ENCODE measurements around the gene ARRDC4.
A peak's percentile ranks its signal among the peaks of the same experiment; 100 is the strongest.

The ARRDC4 gene, protein sequence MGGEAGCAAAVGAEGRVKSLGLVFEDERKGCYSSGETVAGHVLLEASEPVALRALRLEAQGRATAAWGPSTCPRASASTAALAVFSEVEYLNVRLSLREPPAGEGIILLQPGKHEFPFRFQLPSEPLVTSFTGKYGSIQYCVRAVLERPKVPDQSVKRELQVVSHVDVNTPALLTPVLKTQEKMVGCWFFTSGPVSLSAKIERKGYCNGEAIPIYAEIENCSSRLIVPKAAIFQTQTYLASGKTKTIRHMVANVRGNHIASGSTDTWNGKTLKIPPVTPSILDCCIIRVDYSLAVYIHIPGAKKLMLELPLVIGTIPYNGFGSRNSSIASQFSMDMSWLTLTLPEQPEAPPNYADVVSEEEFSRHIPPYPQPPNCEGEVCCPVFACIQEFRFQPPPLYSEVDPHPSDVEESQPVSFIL

DNA sequence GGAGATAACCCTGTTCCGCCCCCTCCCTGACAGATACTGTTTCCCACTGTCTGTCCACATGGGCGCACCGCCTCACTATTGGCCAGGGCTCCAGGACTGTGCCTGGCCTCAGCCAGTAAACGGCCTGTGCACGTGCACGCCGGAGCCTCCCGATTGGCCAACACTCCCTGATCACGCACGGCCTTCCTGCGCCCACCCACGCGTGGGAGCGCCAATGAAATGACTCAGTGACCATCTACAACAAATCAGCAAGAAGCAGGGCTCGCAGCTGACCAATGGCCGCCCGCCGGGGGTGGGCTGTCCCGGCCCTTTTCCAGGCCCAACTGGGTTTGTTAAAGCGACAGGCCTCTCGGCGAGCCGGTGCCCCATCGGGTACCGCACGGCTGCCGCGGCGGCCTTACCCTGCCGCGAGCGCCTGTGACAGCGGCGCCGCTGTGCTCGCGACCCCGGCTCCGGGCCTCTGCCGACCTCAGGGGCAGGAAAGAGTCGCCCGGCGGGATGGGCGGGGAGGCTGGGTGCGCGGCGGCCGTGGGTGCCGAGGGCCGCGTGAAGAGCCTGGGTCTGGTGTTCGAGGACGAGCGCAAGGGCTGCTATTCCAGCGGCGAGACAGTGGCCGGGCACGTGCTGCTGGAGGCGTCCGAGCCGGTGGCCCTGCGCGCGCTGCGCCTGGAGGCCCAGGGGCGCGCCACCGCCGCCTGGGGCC lies at the start of gene ARRDC4:
Gene ARRDC4 (plus strand): TSS at position 340 of the 703 bp plus-strand sequence. CDS start 159 bp downstream, at position 499.
- peak; percentile 99 for DNase-seq

DNA sequence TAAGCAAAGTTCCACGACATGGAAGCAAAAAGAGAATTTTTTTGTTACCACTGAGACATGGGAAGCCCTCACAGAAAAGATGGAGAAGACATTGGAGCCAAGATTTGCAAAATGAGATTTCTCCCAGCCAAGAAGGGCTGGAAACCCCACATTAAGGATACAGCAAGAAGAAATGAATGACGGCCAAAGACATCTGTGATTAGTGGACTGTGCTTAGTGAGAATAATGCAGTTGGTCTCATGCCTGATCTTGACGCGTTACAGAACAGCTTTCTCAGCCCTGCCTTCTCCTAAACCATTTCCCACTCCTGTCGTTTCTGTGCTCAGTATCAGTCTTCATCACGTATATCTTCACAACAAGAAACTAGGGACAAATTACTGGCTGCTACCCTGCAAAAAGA lies 45.8 kb upstream of the ARRDC4 start:
- no peak for DNase-seq

DNA sequence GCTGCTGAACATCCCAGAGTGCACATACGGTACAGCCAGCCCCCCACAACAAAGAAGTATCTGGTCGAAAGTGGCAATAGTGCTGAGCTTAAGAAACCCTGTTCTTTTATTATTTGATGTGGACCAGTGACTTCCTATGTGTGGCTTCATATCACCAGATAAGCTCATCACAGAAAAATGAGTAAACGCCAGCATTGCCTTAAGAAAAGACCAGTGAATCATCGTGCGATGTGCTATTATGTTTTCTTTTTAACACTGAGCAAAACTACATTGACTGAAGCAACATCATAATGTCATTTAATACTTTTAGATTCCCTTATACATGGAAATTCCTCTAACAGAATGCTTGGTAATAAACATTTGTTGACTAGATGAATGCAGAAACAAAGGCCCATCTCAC lies 45.2 kb upstream of the ARRDC4 start:
- DNase-seq = no peak

DNA sequence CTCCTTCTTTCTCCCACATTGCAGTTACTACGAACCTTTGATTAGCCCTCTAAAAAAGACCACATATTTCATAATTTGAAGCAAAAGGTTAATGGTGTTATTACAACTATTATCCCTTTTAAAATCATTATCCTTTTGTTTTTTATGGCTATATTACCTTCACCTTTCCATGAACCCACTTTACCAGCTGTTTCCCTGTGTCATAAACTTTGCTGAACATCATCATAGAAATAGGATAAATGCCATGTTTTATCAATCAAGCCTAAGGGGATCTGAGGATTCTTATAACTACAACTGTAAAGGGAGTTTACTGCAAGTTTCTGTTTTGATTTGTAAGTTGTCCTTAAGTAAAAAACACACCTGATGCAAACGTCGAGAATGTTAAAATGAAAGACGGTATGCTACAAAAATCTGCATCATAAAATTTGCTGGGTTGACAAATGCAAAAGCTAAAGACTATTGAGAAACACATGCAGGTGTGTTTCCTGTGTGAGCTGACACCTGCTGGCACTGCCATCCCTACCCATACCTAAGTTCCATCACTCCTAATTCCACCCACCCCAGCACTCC lies 39.1 kb upstream of the ARRDC4 start:
- no peak for DNase-seq

DNA sequence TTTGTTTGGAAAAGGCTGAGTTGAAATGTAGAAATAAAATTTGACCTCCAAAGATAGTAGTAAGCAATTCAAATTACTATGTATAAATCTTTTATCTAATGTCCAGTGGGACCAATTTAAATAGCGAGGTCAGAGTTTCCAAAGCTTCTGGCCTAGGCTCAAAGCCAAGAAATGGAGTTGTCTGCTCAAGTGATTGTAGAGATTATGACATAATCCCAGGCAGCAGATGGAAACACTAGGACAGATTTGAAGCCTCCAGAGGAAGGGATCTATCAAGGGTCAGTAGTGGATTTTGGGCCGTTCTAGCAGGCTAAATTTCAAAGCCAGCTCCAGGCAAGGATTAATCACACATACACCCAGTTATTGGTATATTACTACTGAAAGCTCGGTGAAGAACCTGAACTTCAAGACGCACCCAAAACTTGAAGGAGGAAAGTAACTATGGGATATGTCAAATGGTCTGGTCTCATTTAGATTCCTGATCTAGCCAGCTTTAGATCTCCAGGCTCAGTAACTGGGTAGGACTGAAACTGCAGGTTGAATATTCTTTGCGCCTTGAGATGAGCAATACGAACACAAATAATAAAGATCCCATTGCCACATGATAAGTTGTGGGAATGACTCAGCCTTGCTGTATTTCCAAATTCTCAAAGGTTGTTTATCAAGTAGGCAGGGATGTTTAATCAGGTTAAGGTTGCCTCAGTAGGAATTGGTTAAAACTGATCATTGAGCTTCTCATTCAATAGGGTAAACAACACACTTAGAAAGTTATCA lies 30.9 kb upstream of the ARRDC4 start:
- no peak for DNase-seq

DNA sequence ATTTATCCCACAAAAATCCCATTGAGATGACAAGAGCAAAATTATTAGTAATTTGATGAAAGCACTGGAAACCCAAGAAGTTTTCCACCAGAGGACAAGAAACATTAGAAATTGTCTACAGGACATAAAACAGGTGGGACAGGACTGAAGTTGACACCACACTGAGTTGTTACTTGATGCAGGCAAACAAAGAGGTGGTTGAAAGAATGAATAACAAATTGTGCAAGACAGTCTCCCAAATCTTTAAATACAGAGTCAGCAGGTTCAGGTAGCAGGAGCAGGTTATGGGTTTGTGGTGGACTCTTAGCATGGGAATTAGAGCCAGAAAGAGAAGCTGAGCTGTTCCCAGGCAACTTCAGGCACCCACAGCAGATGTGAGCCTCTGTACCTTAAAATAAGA lies 30.3 kb upstream of the ARRDC4 start:
- DNase-seq = no peak

DNA sequence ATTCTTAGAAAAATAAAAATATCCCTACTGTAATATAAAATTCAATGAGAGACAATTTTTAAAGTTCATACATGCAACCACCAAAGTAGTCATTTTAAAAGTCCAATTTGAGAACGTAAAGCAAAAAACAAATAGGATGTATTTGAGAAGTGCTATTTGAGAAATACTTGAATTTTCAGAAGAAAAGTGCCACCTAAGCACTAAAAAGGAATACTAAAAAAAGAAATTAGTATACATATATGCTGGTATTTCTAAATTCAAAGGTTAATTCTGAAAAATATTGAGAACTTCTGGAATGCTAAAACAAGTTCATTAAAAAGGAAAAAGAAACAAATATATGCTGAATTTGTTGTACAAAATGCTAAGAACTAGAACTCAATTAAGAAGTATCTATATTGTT lies 29.2 kb upstream of the ARRDC4 start:
- no peak for DNase-seq

DNA sequence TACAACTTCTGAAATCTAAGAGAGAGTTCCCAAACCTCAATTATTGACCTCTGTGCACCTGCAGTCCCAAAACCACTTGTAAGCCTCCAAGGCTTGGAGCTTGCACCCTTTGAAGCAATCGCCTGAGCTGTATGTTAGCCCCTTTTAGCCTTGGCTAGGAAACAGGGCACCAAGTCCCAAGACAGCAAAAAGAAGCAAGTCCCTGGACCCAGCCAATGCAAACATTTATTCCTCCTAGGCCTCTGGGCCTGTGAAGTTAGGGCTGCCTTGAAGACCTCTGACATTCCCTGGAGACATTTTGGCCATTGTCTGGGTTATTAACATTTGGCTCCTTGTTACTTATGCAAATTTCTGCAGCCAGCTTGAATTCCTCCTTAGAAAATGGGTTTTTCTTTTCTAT lies 26.9 kb upstream of the ARRDC4 start:
- DNase-seq = no peak

DNA sequence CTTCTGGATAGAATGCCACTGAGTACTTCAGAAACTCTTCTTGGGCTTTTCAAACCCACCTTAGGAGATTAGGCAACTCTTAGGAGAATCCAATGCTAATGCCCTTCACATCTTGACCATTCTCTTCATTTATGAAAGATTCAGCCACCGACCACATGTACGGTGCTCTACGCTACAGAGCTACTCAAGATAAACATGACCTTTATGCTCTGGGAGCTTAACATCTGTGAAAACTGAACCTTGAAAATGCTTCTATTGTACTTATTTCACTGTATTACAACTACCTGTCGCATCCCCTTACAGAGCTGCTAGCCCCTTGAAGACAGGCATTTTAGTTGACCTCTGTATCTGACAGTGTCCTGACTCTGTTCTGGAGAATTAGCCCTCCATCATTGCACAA lies 19.5 kb upstream of the ARRDC4 start:
- no peak for DNase-seq

DNA sequence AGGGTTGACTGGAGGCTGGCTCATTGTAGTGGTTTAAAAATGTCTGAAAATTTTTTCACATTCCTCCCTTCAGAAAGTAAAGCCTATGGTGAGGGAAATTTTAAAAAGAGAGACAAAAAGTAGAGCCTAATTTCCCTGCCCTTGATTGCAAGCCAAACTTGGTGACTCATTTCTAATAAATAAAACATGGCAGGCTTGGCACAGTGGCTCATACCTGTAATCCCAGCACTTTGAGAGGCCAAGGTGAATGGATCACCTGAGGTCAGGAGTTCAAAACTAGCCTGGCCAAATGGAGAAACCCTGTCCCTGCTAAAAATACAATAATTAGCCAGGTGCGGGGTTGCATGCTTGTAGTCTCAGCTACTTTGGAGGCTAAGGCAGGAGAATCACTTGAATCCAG lies 18.9 kb upstream of the ARRDC4 start:
- DNase-seq = no peak

DNA sequence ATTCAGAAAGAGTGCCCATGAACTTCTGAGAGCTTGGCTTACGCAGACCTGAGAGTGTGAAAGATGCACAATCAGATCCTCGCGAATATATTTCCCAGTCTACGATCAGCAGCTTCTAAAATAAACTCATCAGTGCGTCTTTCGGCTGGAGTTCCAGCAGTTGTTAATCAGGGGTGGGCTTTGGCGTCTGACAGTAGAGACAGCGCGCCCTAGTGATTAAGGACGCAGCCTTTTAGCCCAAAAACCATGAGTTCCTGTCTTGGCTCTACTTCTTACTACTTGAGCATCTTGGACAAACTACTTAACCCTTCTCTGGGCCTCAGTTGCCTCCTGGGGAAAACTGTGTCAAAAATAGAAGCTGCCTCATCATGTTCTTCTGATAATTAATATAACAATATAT lies 15.8 kb upstream of the ARRDC4 start:
- DNase-seq = no peak

DNA sequence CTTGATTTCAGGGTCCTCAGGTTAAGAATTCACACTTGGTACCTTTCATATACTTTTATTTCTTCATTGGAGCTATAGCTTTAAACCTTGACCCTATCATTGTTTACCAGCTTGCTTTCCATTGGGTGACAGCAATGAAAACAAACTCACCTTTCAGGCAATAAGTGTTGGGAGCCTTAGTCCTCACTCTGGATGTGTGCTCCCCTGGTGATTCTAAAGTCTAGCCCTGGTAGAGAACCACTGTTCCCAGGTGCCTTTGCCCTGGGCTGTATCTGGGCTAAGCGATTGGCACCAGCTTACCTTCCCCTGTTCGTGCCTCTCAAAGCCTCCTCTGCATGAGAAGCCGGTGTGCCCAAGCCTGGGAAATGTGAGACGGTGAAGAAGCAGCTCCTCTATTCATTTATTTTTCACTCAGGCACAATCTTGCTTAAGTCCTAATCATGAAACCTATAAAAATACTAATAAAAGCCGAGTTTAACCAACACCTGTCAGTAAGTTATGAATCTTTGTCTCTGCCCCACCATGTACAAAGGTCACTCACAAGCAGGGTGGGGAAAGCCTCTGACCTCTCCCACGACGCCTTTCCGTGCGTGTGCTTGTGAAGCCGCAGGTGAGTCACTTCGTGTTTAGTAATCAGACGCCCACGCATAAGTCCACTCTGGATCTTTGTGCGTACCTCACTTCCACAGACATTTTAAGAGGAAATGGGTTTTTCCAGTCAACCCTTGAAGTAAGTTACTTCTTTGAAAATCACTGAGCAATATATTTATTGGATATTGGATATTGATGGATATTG lies 12.8 kb upstream of the ARRDC4 start:
- DNase-seq = no peak

DNA sequence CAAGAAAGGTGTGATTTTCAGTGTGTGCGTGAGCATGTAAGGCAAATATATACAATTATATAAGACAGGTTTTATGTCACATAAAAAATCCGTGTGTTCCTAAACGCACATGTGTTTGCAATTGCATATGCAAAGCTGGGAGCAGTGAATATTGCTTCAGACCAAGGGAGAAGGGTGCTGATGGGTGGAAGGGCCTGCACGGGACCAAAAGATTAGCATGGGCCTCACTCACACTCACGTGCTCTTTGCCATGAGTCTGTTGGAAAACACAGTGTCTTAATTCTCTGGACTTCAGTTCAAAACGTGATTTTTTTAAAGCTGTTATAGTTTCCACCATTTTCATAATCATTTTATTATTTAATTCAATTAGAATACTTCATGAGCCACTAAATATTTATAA lies 7.2 kb upstream of the ARRDC4 start:
- peak in 1 of 2 experiments; percentile 31 for DNase-seq

DNA sequence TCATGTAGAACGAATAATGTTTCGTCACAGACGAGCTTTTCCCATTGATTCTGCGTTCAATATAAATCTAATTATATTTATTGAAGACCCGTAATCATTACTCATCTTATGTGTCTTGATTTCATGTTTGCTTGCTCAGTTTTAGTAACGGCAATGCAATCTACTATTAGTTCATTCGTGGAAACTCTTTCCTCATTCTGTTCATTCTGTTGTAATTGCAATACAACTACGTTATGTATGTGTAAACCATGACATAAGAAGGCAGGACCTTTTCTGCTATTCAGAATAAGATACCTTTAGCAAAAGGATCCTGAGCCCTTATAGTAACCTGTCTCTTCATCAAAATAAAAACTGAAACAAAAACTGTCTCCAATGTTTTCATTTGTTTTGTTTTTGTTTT lies 6.8 kb upstream of the ARRDC4 start:
- DNase-seq = no peak

DNA sequence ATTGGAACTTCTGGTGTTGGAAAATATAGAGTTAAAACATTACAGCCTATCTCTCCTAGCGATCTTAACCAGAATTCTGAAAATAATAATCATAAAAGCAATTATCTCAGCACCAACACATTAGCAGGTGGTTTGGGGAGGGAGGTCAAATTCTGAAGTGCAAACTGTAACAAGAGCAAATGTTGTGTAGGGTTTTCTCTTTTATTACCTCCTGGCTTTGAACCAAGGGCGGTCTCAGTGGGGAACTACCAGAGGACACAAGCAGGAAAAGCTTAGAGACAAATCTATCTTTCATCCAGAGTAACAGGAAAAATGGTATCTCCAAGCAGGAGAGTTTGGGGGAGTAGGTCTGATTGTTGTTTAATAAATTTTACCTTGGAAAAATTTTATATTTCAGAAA lies 5.5 kb upstream of the ARRDC4 start:
- DNase-seq = no peak

DNA sequence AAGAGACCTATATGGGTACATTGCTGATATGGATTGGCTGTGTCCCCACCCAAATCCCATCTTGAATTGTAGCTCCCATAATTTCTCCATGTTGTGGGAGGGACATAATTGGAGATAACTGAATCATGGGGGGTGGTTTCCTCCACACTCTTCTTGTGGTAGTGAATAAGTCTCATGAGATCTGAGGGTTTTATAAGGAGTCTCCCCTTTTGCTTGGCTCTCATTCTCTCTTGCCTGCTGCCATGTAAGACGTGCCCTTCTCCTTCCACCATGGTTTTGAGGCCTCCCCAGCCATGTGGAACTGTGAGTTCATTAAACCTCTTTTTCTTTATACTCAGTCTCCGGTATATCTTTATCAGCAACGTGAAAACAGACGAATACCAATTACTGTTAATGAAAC lies 5.0 kb upstream of the ARRDC4 start:
- no peak for DNase-seq

DNA sequence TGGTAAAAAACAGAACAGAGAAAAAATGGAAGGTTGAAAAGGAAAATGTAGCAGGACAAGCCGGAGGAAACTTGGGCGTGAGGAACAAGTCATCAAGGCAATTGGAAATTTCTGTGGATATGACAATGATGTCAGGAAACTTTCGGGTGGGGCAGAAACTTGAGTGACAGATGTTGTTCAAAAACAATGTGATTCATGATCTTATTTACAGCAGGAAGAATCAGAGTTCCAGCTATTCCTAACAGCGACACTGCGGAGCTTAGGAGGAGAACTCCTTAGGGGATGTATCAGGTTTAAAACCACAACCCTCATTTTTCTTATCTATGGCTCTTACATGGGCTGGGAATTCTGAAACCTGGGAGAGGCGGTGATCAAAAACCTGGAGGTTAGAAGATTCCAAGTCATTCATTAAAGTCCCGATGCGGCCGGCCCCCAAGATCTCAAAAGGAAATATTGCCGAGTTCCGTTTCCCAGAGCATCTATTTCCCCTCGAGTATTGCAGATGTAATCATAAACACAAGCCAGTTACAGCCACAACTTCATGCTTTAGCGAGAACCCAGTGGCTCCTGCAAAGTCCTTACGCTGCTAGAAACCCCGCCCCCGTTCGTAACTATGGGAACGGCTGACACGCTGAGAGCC lies 659 bp upstream of the ARRDC4 start:
- no peak for DNase-seq

DNA sequence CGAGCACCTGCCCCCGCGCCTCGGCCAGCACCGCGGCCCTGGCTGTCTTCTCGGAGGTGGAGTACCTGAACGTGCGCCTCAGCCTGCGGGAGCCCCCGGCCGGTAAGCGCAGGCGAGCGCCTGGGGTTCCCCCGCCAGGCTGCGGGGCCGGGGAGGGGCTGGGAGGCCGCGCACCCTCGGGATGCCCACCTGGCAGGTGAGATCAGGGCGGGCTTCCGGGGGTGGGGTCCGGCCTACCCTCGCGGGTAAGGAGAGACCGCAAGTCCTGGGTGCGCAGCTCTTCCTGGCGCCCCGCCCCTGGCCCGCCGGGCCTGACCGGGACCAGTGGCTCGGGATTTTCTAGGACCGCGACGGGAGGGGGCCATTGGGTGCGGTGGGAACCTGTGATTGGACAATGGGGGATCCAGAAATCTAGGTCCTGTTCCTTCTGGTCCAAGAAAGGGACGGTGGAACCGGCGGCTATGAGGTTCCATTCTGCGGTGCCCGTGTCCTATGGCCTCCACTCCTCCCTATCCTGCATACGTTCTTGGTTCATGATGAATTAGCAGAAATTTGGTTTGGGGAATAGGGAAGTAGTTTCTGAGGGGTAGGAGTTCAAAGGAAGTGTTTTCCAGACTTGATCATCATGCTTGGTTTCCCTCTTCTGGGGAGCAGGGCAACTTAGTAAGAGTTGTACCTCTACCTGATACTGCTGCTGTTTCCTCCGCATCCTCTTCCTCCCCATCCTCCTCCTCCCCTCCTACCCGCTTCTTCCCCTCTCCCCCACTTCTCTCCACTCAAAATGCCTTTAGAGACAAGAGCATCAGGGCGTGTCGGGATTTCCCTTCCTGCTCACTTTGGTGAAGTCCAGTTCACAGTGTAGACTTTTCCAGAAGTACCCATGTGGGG lies 808 bp downstream of the ARRDC4 start:
- DNase-seq = peak in 1 of 2 experiments; percentile 51

DNA sequence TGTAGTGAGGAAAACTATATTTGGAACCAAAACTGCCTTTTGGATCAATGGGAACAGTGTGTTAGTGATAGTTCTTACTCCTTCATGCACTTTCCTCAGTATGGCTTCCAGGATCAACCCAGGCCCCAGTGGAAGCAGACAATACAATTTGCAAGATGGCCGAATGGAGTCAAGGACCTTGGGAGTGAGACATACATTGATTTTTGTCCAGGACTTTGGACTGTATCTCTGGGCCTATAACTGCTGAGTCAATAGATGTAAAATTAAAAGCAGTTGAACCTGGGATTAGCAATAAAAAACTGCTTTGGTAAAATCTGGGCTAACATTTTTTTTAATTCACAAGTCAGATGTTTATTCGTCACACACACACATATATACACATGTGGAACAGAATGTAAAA lies 1.8 kb downstream of the ARRDC4 start:
- DNase-seq = no peak

DNA sequence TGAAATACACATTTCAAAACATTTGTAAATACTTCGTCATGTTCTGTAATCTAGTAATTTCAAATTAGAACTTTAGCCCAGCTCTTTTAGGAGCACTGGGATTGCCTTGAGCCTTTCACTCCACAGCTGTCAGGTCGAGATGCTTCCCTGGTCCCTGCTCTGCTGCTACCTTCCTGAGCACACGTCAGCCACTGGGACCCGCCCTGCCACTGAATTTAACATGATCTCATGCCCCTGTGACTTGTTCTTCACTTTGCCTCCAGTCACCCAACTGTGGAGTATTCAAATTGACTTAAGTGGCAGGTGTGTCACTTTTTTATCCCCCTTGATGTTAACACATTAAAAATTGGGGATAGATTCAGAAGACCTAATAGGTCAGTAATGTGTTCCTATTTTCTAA lies 3.3 kb downstream of the ARRDC4 start:
- peak in 1 of 2 experiments; percentile 11 for DNase-seq

DNA sequence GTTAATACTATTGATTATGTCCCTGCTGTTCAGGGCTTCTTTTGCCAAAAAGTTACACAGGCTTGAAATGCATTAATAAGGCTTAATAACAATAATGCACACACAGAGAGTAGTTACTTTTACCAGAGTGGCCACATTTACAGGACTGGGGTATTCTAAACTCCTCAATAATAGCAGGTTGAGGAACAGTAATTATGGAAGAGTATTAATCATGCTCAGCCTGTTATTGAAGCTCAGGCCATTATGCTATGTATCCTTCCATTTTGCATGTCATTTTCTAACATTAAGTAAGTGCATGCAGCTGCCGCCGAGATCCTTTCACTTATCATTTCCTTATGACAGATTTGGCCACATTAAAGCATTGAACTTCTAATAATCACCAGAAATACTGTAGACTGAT lies 5.7 kb downstream of the ARRDC4 start:
- DNase-seq = no peak
